HG02870 (cell line): ENCODE data around the gene DUSP16.
"Not testable (repeated sequence)": the region's sequence is repeated elsewhere in the genome, so short reads cannot be mapped to it uniquely, and the experiment has no call there.

Source experiments
- ATAC-seq: cut with Tn5 transposase; IDR thresholded peaks from one replicate; pipeline ENCODE4 v1.9.1; 2021; ENCODE audit warnings: mild to moderate bottlenecking, moderate library complexity; ENCODE audit not compliant: unreplicated experiment

DUSP16 gene

GRCh38 chr12:12548713-12549112 is 13.9 kb downstream of the DUSP16 start:
- ATAC-seq: no peak

DNA sequence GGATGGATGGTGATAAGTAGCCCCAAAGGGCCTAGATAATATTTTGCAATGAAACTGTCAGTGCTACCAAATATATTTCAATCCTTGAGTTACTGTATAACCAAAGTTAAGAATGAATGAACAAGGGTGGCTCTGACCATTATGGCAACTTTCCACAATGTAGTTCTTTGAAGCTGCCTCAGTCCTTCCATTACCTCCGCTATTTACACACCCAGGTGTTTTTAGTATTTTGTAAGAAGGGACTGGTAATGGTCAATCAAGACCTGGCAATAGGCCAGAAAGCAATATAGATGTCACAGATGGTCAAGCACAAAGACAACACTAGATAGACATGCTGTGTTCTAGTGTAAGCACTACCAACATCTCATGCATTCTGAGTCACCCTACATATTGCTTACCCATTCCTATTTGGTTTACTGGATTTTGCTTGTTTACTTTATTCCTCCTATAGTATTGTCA is 16.3 kb downstream of the DUSP16 start:
- no peak for ATAC-seq

GRCh38 chr12:12543959-12544358 is 18.7 kb downstream of the DUSP16 start:
- no peak for ATAC-seq

DNA sequence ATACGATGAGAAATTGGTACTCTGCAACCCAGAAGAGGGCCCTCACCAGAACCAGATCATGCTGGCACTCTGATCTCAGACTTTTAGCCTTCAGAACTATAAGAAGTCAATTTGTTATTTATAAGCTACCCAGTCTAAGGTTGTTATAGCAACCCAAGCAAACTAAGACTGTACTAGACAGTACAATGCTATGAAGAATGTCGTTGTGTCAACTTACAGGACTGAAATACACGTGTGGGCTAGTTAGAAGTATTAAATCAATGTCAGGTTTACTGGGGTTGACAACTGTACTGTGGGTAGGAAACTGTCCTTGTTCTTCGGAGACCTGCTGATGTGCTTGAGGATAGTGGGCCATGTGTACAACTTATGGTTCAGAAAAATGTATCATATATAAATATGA is 19.7 kb downstream of the DUSP16 start:
- no peak for ATAC-seq

GRCh38 chr12:12542286-12542685 is 20.4 kb downstream of the DUSP16 start:
- no peak for ATAC-seq

DNA sequence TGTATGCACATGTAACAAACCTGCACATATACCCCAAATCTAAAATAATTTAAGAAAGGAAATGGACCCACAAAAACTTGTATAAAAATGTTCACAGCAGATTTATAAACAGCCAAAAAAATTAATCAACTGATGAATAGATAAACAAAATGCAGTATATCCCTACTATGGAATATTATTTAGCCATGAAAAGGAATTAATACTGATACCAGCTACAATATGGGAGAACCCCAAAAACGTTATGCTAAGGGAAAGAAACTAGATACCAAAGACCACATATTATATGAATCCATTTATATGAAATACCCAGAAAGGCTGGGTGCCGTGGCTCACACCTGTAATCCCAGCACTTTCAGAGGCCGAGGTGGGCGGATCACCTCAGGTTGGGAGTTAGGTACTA is 20.9 kb downstream of the DUSP16 start:
- ATAC-seq: no peak

- no peak for ATAC-seq
These were observed 22.2 kb downstream of the DUSP16 start for GRCh38 chr12:12540261-12541013.

DNA sequence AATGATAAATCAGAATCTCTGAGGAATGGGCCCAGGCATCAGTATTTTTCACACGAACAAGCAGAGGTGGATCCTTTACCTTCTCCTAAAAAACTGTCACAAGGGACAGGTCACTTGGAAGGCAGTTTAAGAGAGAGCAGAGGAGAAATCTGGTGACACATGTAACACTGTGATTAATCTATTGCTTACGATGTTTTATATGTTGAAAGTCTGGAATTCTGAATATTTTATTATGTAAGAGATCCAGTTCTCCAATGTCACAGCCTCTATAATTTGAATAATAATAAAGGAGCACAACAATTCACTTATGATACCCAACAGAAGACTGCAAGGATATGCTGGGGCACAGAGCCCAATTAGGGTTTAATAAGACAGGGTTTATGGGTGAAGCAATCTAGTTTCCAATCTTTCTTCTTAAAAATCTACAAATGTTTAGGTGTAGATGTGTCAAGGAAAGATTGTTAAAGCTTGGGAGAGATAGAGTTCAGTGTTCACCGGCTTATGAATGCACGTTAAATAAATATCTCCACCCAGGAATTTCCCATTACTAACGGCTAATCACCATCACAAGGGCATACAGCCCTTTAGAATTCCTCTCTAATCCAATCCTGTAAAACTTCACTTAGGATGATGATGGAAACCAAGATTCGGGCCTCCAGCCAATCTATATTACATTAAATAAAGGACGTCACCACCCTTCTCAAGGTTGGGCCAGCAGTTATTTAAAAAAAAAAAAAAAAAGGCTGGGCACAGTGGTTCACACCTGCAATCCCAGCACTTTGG is 23.4 kb downstream of the DUSP16 start:
- no peak for ATAC-seq

- no peak for ATAC-seq
These were observed 24.1 kb downstream of the DUSP16 start for GRCh38 chr12:12538535-12538934.

- ATAC-seq: no peak
These were observed 25.2 kb downstream of the DUSP16 start for GRCh38 chr12:12537421-12537820.

GRCh38 chr12:12534975-12535374 is 27.7 kb downstream of the DUSP16 start:
- no peak for ATAC-seq

GRCh38 chr12:12534166-12534866 is 28.3 kb downstream of the DUSP16 start:
- ATAC-seq: no peak

DNA sequence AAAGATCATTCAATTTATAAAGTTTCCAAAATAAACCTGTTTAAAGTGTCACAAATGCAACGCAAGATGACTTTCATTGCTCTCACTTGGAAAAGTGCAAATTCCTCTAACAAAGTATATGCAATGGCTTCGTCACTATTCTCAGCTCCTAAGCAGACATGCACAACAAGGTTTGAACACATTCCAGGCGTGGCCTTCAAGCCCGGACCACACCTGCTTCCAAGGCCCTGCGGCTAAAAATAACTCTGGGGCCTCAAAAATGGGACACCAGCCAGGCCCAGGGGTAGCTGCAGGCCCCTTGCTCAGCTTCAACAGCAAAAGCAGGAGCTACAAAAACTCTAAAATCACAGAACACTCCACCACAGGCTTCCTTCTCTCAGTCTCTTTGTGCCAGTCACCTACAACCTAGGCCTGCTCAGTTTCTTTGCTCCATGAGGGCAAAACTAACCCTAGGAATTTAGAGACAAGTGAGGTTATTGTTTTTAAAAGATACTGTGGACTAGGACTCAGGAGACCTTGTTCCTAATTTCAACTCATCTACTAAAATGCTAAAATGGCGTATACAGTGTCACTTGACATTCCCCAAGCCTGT is 29.3 kb downstream of the DUSP16 start:
- ATAC-seq: no peak

DNA sequence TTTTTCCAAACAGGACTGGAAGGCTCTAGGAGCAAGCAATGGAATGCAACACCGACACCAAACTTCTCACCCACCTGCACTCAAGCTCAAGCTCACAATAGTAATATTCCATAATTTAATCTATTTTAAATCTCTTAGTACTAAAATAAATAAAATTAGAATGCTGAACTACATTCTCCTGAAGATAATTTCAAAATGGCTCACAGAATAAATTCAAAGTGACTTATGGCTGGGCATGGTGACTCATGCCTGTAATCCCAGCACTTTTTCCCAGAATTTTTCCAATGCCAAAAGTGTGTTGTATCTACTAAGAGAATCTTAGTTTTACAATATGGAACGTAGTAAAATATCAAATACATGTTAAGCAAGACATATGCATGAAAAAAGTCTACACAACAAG is 31.5 kb downstream of the DUSP16 start:
- no peak for ATAC-seq

- ATAC-seq: no peak
These were observed 32.8 kb downstream of the DUSP16 start for GRCh38 chr12:12529783-12530421.

- no peak for ATAC-seq
These were observed 34.0 kb downstream of the DUSP16 start for GRCh38 chr12:12528361-12529270.

DNA sequence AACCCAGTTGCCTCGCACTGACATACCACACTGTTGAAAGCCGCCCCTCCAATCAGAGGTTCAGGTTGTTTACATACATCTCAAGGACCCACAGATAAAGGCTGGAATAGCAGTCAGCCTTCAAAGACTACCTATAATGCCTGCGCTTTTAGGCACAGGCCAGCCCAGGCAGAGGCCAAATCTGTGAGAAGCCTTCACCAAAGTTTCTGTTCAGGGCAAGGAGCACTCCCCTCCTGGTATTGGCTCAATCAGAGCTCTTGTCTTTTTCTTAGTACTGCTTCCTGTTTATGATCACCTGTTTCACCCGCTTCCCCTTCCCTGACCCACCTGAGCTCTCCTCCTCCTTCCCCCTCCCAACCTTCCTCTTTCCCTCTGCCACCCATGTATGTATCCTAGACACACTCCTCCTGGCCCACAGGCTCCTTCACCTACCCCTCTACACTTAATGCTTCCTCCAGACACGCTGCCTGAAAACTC is 34.8 kb downstream of the DUSP16 start:
- ATAC-seq: no peak

- no peak for ATAC-seq
These were observed 38.5 kb downstream of the DUSP16 start for GRCh38 chr12:12524128-12524527.

- no peak for ATAC-seq
These were observed 39.4 kb downstream of the DUSP16 start for GRCh38 chr12:12523229-12523628.

DNA sequence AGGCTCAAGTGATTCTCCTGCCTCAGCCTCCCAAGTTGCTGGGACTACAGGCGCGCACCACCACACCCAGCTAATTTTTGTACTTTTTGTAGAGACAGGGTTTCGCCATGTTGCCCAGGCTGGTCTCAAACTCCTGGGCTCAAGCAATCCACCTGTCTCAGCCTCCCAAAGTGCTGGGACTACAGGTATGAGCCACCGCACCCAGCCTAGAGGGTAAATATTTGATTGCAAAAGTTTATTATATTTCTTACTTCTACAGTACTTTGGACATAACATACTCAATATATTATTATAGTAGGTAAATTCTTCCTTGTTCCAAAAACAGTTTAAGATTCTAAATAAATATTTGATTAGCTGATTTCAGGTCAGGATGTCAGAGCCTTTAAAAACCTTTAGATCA is 40.0 kb downstream of the DUSP16 start:
- ATAC-seq: not testable (repeated sequence)
